ENCODE data around the gene IGFBP6. TPM values are rescaled to one million over a fixed set of nuclear protein-coding genes. Genes with fewer than 3 reads are reported as not detected.

The IGFBP6 gene
- total RNA-seq, 3 donors from 2014 or later: 169 to 708 (median 284) TPM

DNA sequence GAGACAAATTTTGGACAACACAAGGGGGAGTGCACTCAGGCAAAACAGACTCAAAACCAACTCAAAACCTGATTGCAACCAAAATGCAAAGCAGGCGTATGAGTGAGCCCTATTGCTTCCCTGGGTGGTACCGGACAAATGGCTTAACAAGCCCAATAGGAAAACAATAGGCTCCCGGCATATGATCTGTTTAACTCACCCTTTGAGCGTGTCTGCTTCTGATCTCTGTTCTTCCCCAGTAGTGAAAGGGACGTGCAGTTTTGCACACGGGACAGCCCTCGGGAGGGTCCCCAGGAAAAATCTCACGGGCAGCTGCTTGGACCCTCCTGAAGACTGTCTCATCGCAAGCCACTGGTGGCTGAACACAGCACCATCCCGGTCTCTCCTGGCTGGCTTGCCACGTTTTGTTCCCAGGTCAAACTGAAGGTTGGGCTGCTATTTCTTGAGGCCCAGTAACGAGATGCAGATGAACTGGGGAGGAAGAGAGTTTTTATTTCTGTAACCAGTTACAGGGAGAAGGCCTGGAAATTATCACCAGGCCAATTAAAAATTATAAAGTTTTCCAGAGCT lies 15.8 kb downstream of the IGFBP6 start:
- H3K4me1 ChIP-seq: no peaks in the 10 kb centered on the region

DNA sequence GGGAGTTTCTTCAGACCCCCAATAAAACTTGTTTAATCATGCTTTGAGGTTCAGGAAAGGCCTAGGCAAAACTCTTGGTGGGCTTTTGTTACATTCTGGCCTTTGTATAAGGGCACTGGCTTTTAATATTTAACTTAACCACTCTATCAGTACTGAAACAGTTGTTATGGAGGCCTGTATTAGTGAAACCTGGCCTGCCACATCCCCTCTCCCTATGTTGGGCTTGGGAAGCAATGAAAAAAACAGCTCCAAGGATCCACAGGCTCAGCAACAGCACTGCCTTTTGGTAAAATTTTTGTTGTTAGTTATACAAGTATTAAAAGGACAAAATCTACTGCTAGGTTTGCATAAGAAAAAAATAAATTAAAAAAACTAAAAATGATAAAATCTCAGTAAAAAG lies 16.5 kb downstream of the IGFBP6 start:
- Histone ChIP-seq H3K27me3 (no peaks in the 10 kb centered on the region), H3K27ac (no peak overlapping the region), H3K9me3 (no peaks in the 10 kb centered on the region), H3K4me3 (no peak overlapping the region), H3K36me3 (no peaks in the 10 kb centered on the region), H3K4me1 (no peaks in the 10 kb centered on the region)
- intact Hi-C loops (cut with DNase I; ENCODE audit: low total_unique reads): no loop called here
- no peak for TF ChIP-seq POLR2AphosphoS5 (IDR thresholded peaks at IDR 0.05)
- no peak for DNase-seq (ENCODE audit: low spot score in 2 of 2)

More for the DNA sequence above, 15.8 kb downstream of the IGFBP6 start:
- H3K4me3 ChIP-seq: no peak overlapping the region
- intact Hi-C loops (cut with DNase I; ENCODE audit: low total_unique reads): no loop called here
- no peaks in the 10 kb centered on the region for H3K9me3 ChIP-seq
- peak overlapping the region in 1 of 2 donors; percentile 72 for H3K27ac ChIP-seq
- H3K36me3 ChIP-seq: no peaks in the 10 kb centered on the region
- TF ChIP-seq POLR2AphosphoS5 (IDR thresholded peaks at IDR 0.05): no peak
- TF ChIP-seq, protein P1, sequence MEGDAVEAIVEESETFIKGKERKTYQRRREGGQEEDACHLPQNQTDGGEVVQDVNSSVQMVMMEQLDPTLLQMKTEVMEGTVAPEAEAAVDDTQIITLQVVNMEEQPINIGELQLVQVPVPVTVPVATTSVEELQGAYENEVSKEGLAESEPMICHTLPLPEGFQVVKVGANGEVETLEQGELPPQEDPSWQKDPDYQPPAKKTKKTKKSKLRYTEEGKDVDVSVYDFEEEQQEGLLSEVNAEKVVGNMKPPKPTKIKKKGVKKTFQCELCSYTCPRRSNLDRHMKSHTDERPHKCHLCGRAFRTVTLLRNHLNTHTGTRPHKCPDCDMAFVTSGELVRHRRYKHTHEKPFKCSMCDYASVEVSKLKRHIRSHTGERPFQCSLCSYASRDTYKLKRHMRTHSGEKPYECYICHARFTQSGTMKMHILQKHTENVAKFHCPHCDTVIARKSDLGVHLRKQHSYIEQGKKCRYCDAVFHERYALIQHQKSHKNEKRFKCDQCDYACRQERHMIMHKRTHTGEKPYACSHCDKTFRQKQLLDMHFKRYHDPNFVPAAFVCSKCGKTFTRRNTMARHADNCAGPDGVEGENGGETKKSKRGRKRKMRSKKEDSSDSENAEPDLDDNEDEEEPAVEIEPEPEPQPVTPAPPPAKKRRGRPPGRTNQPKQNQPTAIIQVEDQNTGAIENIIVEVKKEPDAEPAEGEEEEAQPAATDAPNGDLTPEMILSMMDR (IDR thresholded peaks at IDR 0.05): no peak
- no peak for TF ChIP-seq POLR2A (IDR thresholded peaks at IDR 0.05)
- DNase-seq (ENCODE audit: low spot score in 2 of 2): no peak
- no peaks in the 10 kb centered on the region for H3K27me3 ChIP-seq

DNA sequence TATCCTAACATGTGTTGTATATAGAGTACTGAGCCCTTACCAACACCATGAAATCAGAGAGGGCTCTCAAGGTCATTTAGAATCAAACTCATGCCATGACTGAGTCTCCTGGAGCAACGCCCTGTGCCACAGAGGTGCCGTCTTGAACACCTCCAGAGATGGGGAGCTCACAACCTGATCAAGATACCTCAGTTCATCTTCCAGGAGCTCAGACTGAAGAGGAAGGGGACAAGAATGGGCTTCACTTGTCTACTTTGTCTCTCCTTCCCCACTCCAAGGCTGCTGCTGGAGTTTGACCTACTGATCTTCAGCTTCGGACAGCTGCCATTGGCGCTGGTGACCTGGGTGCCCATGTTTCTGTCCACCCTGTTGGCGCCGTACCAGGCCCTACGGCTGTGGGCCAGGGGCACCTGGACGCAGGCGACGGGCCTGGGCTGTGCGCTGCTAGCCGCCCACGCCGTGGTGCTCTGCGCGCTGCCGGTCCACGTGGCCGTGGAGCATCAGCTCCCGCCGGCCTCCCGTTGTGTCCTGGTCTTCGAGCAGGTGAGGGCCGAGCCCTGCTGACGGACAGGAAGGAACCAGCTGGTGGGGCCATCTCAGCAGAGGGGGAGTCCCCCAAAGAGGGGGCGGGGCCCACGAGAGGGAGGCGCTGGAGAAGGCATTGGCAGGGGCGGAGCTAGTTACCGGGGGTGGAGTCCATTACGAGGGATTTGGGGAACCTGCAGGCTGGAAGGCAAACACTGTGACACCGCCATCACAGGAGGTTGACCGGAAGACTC lies 17.8 kb downstream of the IGFBP6 start:
- intact Hi-C loops (cut with DNase I; ENCODE audit: low total_unique reads): no loop called here
- TF ChIP-seq POLR2AphosphoS5 (IDR thresholded peaks at IDR 0.05): no peak
- TF ChIP-seq, protein P1 (IDR thresholded peaks at IDR 0.05): no peak
- TF ChIP-seq POLR2A (IDR thresholded peaks at IDR 0.05): no peak
- Histone ChIP-seq H3K4me1 (no peaks in the 10 kb centered on the region), H3K27me3 (no peaks in the 10 kb centered on the region), H3K9me3 (no peaks in the 10 kb centered on the region), H3K36me3 (no peaks in the 10 kb centered on the region), H3K4me3 (no peak overlapping the region), H3K27ac (no peak overlapping the region)
- no peak for DNase-seq (ENCODE audit: low spot score in 2 of 2)

DNA sequence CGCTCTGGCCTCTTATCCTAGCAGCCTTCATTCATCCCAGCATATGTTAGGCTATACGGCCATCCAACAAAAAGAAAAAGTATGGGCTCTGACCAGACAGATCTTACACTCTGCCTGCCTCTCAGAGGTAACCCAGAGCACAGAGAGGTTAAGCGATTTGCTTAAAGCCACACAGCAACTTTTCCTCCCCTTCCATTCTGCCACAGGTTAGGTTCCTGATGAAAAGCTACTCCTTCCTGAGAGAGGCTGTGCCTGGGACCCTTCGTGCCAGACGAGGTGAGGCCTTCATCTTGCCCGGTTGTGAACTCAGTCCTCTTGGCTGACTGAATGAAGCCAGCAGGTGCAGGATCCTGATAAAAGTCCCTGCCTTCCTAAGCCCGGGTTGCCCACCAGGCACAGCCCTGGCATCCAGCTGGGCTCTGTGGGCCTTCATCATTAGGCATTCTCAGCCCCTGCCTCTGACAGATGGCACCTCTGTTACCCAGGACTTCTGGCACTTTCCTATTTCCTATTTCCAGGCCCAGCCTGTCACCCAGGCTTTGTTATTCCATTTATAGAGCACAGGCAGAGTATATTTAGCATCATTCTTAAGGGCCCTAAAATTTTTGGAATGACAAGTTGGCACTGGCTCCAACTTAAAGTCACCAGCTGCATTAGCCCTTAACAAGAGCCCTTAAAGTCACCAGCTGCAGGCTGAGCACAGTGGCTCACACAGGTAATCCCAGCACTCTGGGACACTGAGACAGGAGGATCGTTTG lies 18.6 kb downstream of the IGFBP6 start:
- Histone ChIP-seq H3K4me1 (no peaks in the 10 kb centered on the region), H3K27me3 (no peaks in the 10 kb centered on the region), H3K36me3 (no peaks in the 10 kb centered on the region), H3K4me3 (no peak overlapping the region), H3K9me3 (no peaks in the 10 kb centered on the region), H3K27ac (no peak overlapping the region)
- TF ChIP-seq POLR2AphosphoS5 (IDR thresholded peaks at IDR 0.05): no peak
- TF ChIP-seq, protein P1 (IDR thresholded peaks at IDR 0.05): no peak
- TF ChIP-seq POLR2A (IDR thresholded peaks at IDR 0.05): no peak
- intact Hi-C loops (cut with DNase I; ENCODE audit: low total_unique reads): no loop called here
- DNase-seq (ENCODE audit: low spot score in 2 of 2): no peak

DNA sequence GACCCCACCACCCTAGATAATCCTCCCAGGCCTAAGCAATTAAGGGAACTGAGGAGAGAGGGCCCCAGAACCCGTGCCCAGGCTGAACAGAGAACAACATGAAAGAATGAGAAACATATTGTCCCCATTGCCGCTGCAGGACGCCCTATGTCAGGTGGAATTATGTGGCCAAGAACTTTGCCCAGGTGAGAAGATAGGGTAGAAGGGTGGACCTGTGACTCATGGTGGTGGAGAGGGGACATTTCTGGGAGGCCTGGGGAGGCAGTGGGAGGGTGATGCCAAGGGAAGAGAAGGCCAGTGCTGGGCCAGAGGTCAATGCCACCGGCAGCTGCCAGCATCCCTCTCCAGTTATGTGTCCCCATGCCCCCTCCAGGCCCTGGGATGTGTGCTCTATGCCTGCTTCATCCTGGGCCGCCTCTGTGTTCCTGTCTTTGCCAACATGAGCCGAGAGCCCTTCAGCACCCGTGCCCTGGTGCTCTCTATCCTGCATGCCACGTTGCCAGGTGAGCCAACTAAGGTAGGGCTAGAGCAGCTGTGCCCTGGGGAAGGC lies 21.4 kb downstream of the IGFBP6 start:
- intact Hi-C loops (cut with DNase I; ENCODE audit: low total_unique reads): no loop called here
- H3K4me3 ChIP-seq: no peak overlapping the region
- H3K27ac ChIP-seq: no peak overlapping the region
- no peak for DNase-seq (ENCODE audit: low spot score in 2 of 2)
- H3K36me3 ChIP-seq: no peaks in the 10 kb centered on the region
- no peaks in the 10 kb centered on the region for H3K27me3 ChIP-seq
- H3K9me3 ChIP-seq: no peaks in the 10 kb centered on the region
- no peaks in the 10 kb centered on the region for H3K4me1 ChIP-seq
- TF ChIP-seq POLR2AphosphoS5 (IDR thresholded peaks at IDR 0.05) (no peak), POLR2A (IDR thresholded peaks at IDR 0.05) (no peak)
- TF ChIP-seq, protein P1 (IDR thresholded peaks at IDR 0.05): no peak

Data from breast epithelium (tissue), 4 donors.